GM19351 (cell line): ENCODE data around the gene ANKRD16.
"Not testable (repeated sequence)": the region's sequence is repeated elsewhere in the genome, so short reads cannot be mapped to it uniquely, and the experiment has no call there.

Source experiments
- ATAC-seq: cut with Tn5 transposase; IDR thresholded peaks from one replicate; pipeline ENCODE4 v1.9.1; 2021; ENCODE audit warnings: mild to moderate bottlenecking, moderate library complexity; ENCODE audit not compliant: unreplicated experiment

Gene ANKRD16

GRCh38 chr10:5840314-5841307, 49.1 kb downstream of the ANKRD16 start:
- ATAC-seq: peak; percentile 78

GRCh38 chr10:5836181-5836580, 53.5 kb downstream of the ANKRD16 start:
- ATAC-seq: not testable (repeated sequence)

- ATAC-seq: no peak
Observed at GRCh38 chr10:5835446-5836095, 54.1 kb downstream of the ANKRD16 start.

- ATAC-seq: no peak
Observed at GRCh38 chr10:5833814-5834213, 55.9 kb downstream of the ANKRD16 start.

- no peak for ATAC-seq
Observed at GRCh38 chr10:5832946-5833345, 56.7 kb downstream of the ANKRD16 start.

- ATAC-seq: no peak
Observed at GRCh38 chr10:5831446-5831782, 58.3 kb downstream of the ANKRD16 start.

- ATAC-seq: no peak
Observed at GRCh38 chr10:5830629-5831445, 58.9 kb downstream of the ANKRD16 start.

- no peak for ATAC-seq
Observed at GRCh38 chr10:5829267-5829666, 60.4 kb downstream of the ANKRD16 start.

GRCh38 chr10:5828725-5829124, 61.0 kb downstream of the ANKRD16 start:
- ATAC-seq: no peak

- ATAC-seq: no peak
Observed at GRCh38 chr10:5827841-5828240, 61.9 kb downstream of the ANKRD16 start.

- ATAC-seq: not testable (repeated sequence)
Observed at GRCh38 chr10:5826511-5826910, 63.2 kb downstream of the ANKRD16 start.

- ATAC-seq: peak; percentile 58
Observed at GRCh38 chr10:5818894-5819293, 70.8 kb downstream of the ANKRD16 start.

GRCh38 chr10:5818048-5818331, 71.7 kb downstream of the ANKRD16 start:
- ATAC-seq: no peak

GRCh38 chr10:5817322-5818047, 72.2 kb downstream of the ANKRD16 start:
- peak; percentile 23 for ATAC-seq

GRCh38 chr10:5816170-5816569, 73.5 kb downstream of the ANKRD16 start:
- ATAC-seq: peak; percentile 19

GRCh38 chr10:5814110-5815107, 75.3 kb downstream of the ANKRD16 start:
- ATAC-seq: no peak

- peak; percentile 66 for ATAC-seq
Observed at GRCh38 chr10:5813341-5814109, 76.2 kb downstream of the ANKRD16 start, which contains the start of gene GDI2. GDI2 (minus strand) TSS chr10:5813434; CDS start chr10:5813258, 176 bp downstream.

- ATAC-seq: peak; percentile 23
Observed at GRCh38 chr10:5813091-5813340, 76.7 kb downstream of the ANKRD16 start.
